Activated CD8-positive, alpha-beta memory T cell treated with anti-CD3 and anti-CD28 coated beads for 1 hour (primary cell): ENCODE results near the gene GRK5.
"Not testable (repeated sequence)": the region's sequence is repeated elsewhere in the genome, so short reads cannot be mapped to it uniquely, and the experiment has no call there.

ENCODE experiments used
- DNase-seq, 2 donors: peaks; one replicate each; pipeline ENCODE4 v3.0.0-alpha.2; 2020; ENCODE audit warnings: low read depth in 1 of 2; ENCODE audit errors: extremely low read depth in 1 of 2

Gene GRK5

GRCh38 chr10:119207366-119207666 lies at the start of gene GRK5:
Gene GRK5, plus strand, starts transcription at chr10:119207571. Its CDS starts 347 bp downstream, at chr10:119207918.
- DNase-seq = peak; percentile 78 to 92

- no peak for DNase-seq
Measured at GRCh38 chr10:119159332-119159731, 48.0 kb upstream of the GRK5 start.

DNA sequence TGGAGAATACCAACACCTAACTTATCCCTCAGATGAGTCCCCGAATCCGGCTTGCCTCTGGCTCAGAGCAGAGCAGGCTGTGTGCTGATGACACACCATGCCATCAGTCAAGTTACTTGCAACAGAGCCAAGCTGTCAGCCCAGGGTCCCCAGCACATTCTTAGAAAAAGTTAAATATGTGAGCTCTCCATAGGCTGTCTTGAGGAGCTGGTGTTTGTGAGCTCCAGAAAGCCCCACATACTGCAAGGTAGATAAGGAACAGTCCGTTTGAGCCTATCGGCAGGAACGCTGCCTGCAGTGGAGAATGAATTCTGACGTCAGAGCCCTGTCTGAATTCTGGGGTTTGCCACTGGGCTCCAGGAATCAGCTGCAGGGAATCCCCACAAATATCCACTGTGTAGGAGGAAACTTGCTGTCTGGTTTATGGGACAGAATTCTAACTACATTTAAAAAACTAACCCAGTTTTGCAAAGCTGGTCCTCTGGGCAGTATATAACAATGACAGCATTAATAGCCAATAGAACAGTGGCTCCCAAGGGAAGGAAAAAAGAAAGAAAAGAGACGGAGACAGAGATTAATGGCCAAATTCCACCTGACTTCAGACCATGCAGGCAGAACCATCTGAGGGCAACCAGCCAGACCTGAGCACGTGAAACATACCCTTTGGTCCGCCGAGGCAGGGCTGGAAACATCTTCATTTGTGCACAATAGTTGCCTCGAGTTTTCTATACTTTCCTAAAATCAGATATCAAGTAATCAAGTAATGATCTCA lies 45.5 kb upstream of the GRK5 start:
- DNase-seq = no peak

GRCh38 chr10:119162452-119163092 lies 44.8 kb upstream of the GRK5 start:
- no peak for DNase-seq

DNA sequence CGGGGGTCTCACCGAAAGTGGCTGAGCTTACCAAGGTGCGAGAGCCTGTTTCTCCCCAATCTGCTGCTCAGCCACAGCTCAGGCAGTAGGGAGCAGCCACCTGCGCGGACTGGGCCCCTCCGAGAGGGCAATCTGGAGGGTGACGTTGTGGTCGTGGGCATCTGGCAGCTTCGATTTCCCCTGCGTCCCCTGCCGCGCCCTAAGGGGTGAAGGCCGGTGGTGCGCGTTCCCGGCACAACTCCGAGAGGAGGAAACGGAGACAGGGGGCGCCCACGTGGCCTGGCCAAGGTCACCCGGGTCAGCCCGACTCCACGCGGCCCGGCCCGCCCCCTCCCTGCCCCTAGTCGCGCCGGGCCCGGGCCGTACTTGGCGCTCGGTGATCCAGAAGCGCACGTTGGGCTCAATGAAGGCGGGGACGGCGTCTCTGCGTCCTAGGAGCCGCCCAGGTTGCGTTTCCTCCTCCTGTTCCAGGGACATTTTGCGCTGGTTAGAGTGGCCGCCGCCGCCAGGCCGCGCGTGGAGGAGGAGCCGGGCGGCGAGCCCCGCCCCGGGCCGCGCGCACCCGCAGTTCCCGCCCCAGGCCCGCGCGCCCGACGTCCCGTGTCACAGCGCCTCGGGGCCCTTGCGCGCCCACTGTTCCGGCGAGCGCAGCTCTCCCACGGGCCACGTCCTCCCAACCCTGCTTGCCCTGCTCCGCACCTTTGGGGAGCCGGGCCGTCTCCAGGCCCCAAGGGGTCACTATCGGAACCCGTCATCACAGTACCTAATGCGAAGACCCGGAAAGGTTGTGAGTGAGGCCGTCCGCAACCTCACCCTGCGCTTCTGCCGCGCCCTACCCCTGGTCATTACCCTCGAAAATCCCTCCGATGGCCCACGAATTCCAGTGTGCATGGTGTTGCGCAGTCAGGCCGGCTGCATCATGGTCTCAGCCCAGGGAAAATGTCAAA lies 41.9 kb upstream of the GRK5 start, which contains the start of gene SFXN4:
Gene SFXN4, minus strand, starts transcription at position 544 of the 947 bp plus-strand sequence. Its CDS starts 67 bp downstream, at position 477.
- peak; percentile 28 to 62 for DNase-seq

DNA sequence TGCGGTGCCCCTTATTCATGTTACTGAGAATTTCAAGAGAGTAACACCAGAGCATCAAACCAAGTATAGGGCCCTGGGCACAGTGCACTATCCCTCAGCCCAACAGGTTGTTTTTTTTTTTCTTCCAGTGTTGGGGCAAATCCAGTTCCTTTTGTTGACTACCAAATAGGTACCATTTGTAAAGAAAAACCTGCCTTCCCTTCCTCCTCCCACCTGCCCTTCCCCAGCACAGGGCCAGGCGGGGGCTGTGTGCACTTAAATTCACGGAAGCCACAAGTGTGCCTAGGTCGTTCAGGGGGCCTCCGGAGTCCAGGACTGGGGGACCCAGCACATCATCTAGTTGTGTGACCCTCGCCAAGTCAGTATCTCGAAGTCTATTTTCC lies 41.3 kb upstream of the GRK5 start:
- no peak for DNase-seq

- no peak for DNase-seq
Measured at GRCh38 chr10:119166564-119166963, 40.8 kb upstream of the GRK5 start.

- no peak for DNase-seq
Measured at GRCh38 chr10:119167041-119167440, 40.3 kb upstream of the GRK5 start.

- no peak for DNase-seq
Measured at GRCh38 chr10:119174109-119174508, 33.3 kb upstream of the GRK5 start.

- no peak for DNase-seq
Measured at GRCh38 chr10:119176166-119176565, 31.2 kb upstream of the GRK5 start.

GRCh38 chr10:119177708-119178371 lies 29.5 kb upstream of the GRK5 start:
- no peak for DNase-seq

- DNase-seq = peak; percentile 75 to 90
Measured at GRCh38 chr10:119178372-119179119, 28.8 kb upstream of the GRK5 start, which contains the start of gene PRDX3. Gene PRDX3, minus strand, starts transcription at chr10:119178812. Its CDS starts 22 bp downstream, at chr10:119178790.

GRCh38 chr10:119180850-119181400 lies 26.4 kb upstream of the GRK5 start:
- not testable (repeated sequence) for DNase-seq

- no peak for DNase-seq
Measured at GRCh38 chr10:119183664-119184412, 23.5 kb upstream of the GRK5 start.

DNA sequence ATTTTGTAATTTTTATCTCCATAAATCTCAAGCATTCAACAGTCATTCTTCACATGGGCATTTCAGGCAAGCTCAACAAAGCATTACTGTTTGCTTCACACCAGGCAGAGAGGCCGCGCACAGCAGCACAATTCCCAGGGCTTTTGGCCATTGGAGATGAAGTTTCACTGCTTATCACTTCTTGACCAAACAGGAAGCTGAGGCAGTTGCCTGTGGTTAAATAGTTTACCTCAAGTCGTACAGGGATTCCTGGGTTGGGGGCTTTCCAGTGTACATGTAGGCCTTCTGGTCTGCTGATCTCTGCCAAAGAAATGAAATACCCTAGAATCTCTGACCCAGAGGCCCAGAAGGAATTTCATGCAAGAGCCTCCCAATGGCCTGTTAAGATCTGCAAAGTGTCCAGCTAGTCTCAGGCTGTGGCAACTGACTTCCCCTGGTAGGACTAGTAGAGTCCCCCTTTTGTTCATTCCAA lies 17.5 kb upstream of the GRK5 start:
- no peak for DNase-seq

GRCh38 chr10:119190353-119190752 lies 17.0 kb upstream of the GRK5 start:
- DNase-seq = no peak

DNA sequence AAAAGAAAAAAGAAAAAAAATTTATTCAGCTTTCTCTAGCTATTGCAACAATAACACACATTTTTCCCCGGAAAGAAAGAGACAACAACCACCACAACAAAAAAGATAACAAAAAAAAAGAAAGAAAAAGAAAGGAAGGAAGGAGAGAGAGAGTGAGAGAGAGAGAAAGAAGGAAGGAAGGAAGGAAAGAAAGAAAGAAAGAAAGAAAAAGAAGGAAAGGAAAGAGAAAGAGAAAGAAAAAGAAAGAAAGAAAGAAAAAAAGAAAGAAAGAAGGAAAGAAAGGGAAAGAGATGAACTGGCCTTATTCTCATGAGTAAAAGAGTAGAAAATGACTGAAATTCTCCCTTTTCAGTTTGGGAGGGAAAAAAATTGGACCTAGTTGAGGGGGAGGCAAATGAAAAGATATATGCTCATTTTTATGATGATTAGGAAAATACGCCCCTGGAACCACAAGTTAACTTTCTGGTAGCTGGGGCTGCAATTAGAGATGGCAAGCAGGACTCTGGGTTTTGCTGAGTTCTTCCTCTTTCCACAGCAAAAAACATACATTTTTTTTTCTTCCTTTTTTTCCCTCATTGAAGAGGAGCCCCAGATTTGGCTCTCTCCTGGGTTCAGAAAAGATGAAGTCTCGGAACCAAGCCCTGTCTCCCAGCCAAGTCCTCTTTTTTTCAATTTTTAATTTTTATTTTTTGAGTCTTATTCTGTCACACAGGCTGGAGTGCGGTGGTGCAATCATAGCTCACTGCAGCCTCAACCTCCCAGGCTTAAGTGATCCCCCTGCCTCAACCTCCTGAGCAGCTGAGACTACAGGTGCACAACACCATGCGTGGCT lies 16.2 kb upstream of the GRK5 start:
- no peak for DNase-seq

GRCh38 chr10:119191881-119192280 lies 15.5 kb upstream of the GRK5 start:
- DNase-seq = no peak
